SJCRH30 (cell line): Measurements from ENCODE around the gene KIF11. TPM values are rescaled to one million over a fixed set of nuclear protein-coding genes. Genes with fewer than 3 reads are reported as not detected.

Experiments
- DNase-seq, 2 experiments: peaks; one replicate each; pipeline ENCODE4 v3.0.0-alpha.2; 2015 to 2020
- H3K27ac ChIP-seq: fragments of 250-450 bp; sonication (Bioruptor Pico); 2 replicates; pipeline ENCODE4 v1.5.1; 2020; ENCODE audit warnings: mild to moderate bottlenecking, moderate library complexity
- H3K27me3 ChIP-seq: fragments of 250-450 bp; sonication (Bioruptor Pico); 2 replicates; pipeline ENCODE4 v1.5.1; 2020; ENCODE audit warnings: mild to moderate bottlenecking, moderate library complexity
- H3K36me3 ChIP-seq: fragments of 250-450 bp; sonication (Bioruptor Pico); 2 replicates; pipeline ENCODE4 v1.5.1; 2020; ENCODE audit warnings: mild to moderate bottlenecking, moderate library complexity
- H3K4me1 ChIP-seq: fragments of 250-450 bp; sonication (Bioruptor Pico); 2 replicates; pipeline ENCODE4 v1.5.1; 2020; ENCODE audit warnings: mild to moderate bottlenecking, moderate library complexity
- H3K4me3 ChIP-seq: fragments of 250-450 bp; sonication (Bioruptor Pico); 2 replicates; pipeline ENCODE4 v1.5.1; 2020; ENCODE audit warnings: mild to moderate bottlenecking, moderate library complexity
- H3K9me3 ChIP-seq: fragments of 250-450 bp; sonication (Bioruptor Pico); replicated peaks from 2 replicates; pipeline ENCODE4 v1.5.1; 2020; ENCODE audit warnings: mild to moderate bottlenecking, moderate library complexity
- total RNA-seq: library from RNA; depleted of rRNA; stranded (reverse); fragments of >200 nt; shearing (Covaris generic); gene quantifications from 2 replicates; pipeline ENCODE4 v1.2.3, GENCODE V29; 2014; rRNA removed

The KIF11 gene
- total RNA-seq, 1 experiment from 2014 or later: 70.5 TPM

- Histone ChIP-seq H3K27me3 (no peaks in the 10 kb centered on the region), H3K27ac (no peak overlapping the region), H3K36me3 (no peaks in the 10 kb centered on the region), H3K4me1 (no peaks in the 10 kb centered on the region), H3K4me3 (no peak overlapping the region), H3K9me3 (no peaks in the 10 kb centered on the region)
- no peak for DNase-seq
Measured at GRCh38 chr10:92697663-92698511, 105.0 kb downstream of the KIF11 start.

- H3K4me1 ChIP-seq: no peaks in the 10 kb centered on the region
- H3K4me3 ChIP-seq: peak overlapping the region; percentile 60
- H3K9me3 ChIP-seq: no peaks in the 10 kb centered on the region
- no peaks in the 10 kb centered on the region for H3K36me3 ChIP-seq
- H3K27me3 ChIP-seq: no peaks in the 10 kb centered on the region
- DNase-seq: no peak
- H3K27ac ChIP-seq: no peak overlapping the region; the same call in 1 of the 2 replicates
Measured at GRCh38 chr10:92699193-92699517, 106.2 kb downstream of the KIF11 start.

GRCh38 chr10:92699518-92700381, 106.8 kb downstream of the KIF11 start:
- no peak overlapping the region; the same call in 1 of the 2 replicates for H3K27ac ChIP-seq
- no peaks in the 10 kb centered on the region for H3K27me3 ChIP-seq
- H3K4me1 ChIP-seq: no peaks in the 10 kb centered on the region
- H3K36me3 ChIP-seq: no peaks in the 10 kb centered on the region
- H3K9me3 ChIP-seq: no peaks in the 10 kb centered on the region
- peak; percentile 60 to 69 for DNase-seq
- H3K4me3 ChIP-seq: peak overlapping the region; percentile 60

- no peak overlapping the region for H3K27ac ChIP-seq
- H3K9me3 ChIP-seq: no peaks in the 10 kb centered on the region
- no peaks in the 10 kb centered on the region for H3K27me3 ChIP-seq
- H3K36me3 ChIP-seq: no peaks in the 10 kb centered on the region
- no peak for DNase-seq
- no peak overlapping the region for H3K4me3 ChIP-seq
- no peaks in the 10 kb centered on the region for H3K4me1 ChIP-seq
Measured at GRCh38 chr10:92702301-92702916, 109.5 kb downstream of the KIF11 start.

Other genes with a start within 250 kb of the KIF11 start
- gene IDE, start 19.0 kb upstream of the KIF11 start, total RNA-seq: 21.5 and 24.8 TPM in 2 replicates
- 2.9 and 4.2 TPM in 2 replicates for gene HHEX, start 96.8 kb downstream of the KIF11 start, total RNA-seq